Panc1 (cell line): Measurements from ENCODE around the gene WHAMM.

Experiments
- CTCF ChIP-seq: fragments of 450-650 bp; IDR thresholded peaks from 2 replicates; pipeline ENCODE4 v1.5.1; 2017; ENCODE audit warnings: mild to moderate bottlenecking
- POLR2AphosphoS5 ChIP-seq: IDR thresholded peaks from 2 replicates; pipeline ENCODE4 v1.6.1; 2012; ENCODE audit warnings: mild to moderate bottlenecking, low read depth, low read length, moderate library complexity
- REST ChIP-seq, 2 experiments: IDR thresholded peaks; 2 replicates each; pipeline ENCODE4 v1.6.1; 2011 to 2012; ENCODE audit warnings: low read depth in 2 of 2, control low read depth in 1 of 2, low read length in 1 of 2, mild to moderate bottlenecking in 1 of 2, moderate library complexity in 1 of 2; ENCODE audit not compliant: insufficient read depth in 1 of 2
- SIN3A ChIP-seq: IDR thresholded peaks from 2 replicates; pipeline ENCODE4 v1.6.1; 2012; ENCODE audit warnings: low read depth, mild to moderate bottlenecking, low read length, moderate library complexity, borderline replicate concordance; ENCODE audit not compliant: insufficient read depth

GRCh38 chr15:82788496-82788895, 20.9 kb upstream of the WHAMM start:
- no peak for TF ChIP-seq POLR2AphosphoS5
- TF ChIP-seq CTCF, result no peak
- no peak for TF ChIP-seq REST (IDR thresholded peaks at IDR 0.05; ENCODE audit: insufficient read depth in 1 of 2, low read depth in 2 of 2, low read length in 1 of 2)
- no peak for TF ChIP-seq SIN3A
